22Rv1 (cell line): ENCODE data around the gene HCFC1.

ENCODE experiments used
- H3K27ac ChIP-seq: fragments of 450-650 bp; 2 replicates; pipeline ENCODE4 v1.5.1; 2017
- CTCF ChIP-seq: fragments of 450-650 bp; IDR thresholded peaks from 2 replicates; pipeline ENCODE4 v1.5.1; 2017; ENCODE audit warnings: mild to moderate bottlenecking
- ZFX ChIP-seq: fragments of 450-650 bp; IDR thresholded peaks from 2 replicates; pipeline ENCODE4 v1.6.1; 2017; ENCODE audit warnings: antibody characterized with exemption, borderline replicate concordance

The HCFC1 gene

GRCh38 chrX:153932220-153932915 lies 39.2 kb downstream of the HCFC1 start:
- no peak overlapping the region for H3K27ac ChIP-seq
- no peak for TF ChIP-seq CTCF
- TF ChIP-seq ZFX, result no peak

GRCh38 chrX:153931748-153932147 lies 39.9 kb downstream of the HCFC1 start:
- H3K27ac ChIP-seq, result no peak overlapping the region
- TF ChIP-seq ZFX, result no peak
- no peak for TF ChIP-seq CTCF

GRCh38 chrX:153931151-153931550 lies 40.5 kb downstream of the HCFC1 start:
- no peak overlapping the region for H3K27ac ChIP-seq
- TF ChIP-seq ZFX, result no peak
- TF ChIP-seq CTCF, result no peak

- TF ChIP-seq CTCF (no peak), ZFX (no peak)
- H3K27ac ChIP-seq, result peak overlapping the region; percentile 93
Measured at GRCh38 chrX:153930011-153930910, 41.4 kb downstream of the HCFC1 start.

- H3K27ac ChIP-seq, result peak overlapping the region; percentile 93
- TF ChIP-seq ZFX, result no peak
- no peak for TF ChIP-seq CTCF
Measured at GRCh38 chrX:153929576-153929975, 42.0 kb downstream of the HCFC1 start.

GRCh38 chrX:153928846-153929245 lies 42.8 kb downstream of the HCFC1 start:
- H3K27ac ChIP-seq, result peak overlapping the region; percentile 93
- TF ChIP-seq ZFX, result no peak
- no peak for TF ChIP-seq CTCF
